IMR-90 (cell line): ENCODE data around the gene NTPCR. TPM values are rescaled to one million over a fixed set of nuclear protein-coding genes. Genes with fewer than 3 reads are reported as not detected.

Experiments used
- ATAC-seq: fragments of 200-7000 bp; cut with Tn5 transposase; 2 replicates; pipeline ENCODE4 v1.9.1; 2020; ENCODE audit warnings: low read depth, mild to moderate bottlenecking, moderate library complexity
- BruUV-seq: library from RNA; stranded (reverse); fragments of 400-500 nt; replicated peaks from 2 replicates; lab custom pipeline; 2021; lab: Mats Ljungman, UMichigan
- CTCF ChIA-PET: fragments of 300-600 bp; formaldehyde crosslinking; extraction: SDS; loops from one replicate; lab custom pipeline; 2021; ENCODE audit warnings: antibody characterized with exemption; lab: Yijun Ruan, JAX
- POLR2A ChIA-PET: fragments of 300-600 bp; sonication (Branson Sonifier 250); formaldehyde crosslinking; loops from one replicate; lab custom pipeline; 2022; ENCODE audit warnings: antibody characterized with exemption; ENCODE audit not compliant: unreplicated experiment; lab: Charles Lee
- DNase-seq: peaks from one replicate; pipeline ENCODE4 v3.0.0; 2013
- H2AFZ ChIP-seq: replicated peaks from 2 replicates; pipeline ENCODE3; 2013; ENCODE audit warnings: low read length, mild to moderate bottlenecking; ENCODE audit not compliant: poor library complexity
- H2AK5ac ChIP-seq: 2 replicates; pipeline ENCODE4 v1.6.1; 2013; ENCODE audit warnings: low read depth, low read length, inconsistent platforms
- H2AK9ac ChIP-seq: replicated peaks from 2 replicates; pipeline ENCODE3; 2013; ENCODE audit warnings: mild to moderate bottlenecking, low read depth, low read length, moderate library complexity; ENCODE audit not compliant: poor library complexity
- H2BK120ac ChIP-seq: 2 replicates; pipeline ENCODE4 v1.6.1; 2013; ENCODE audit warnings: low read depth, low read length, inconsistent platforms
- H2BK15ac ChIP-seq: 3 replicates; pipeline ENCODE4 v1.6.1; 2013; ENCODE audit warnings: low read depth, low read length, inconsistent platforms
- H2BK20ac ChIP-seq: 2 replicates; pipeline ENCODE4 v1.6.1; 2013; ENCODE audit warnings: low read depth, mild to moderate bottlenecking, inconsistent platforms, low read length, moderate library complexity
- H2BK5ac ChIP-seq: 2 replicates; pipeline ENCODE4 v1.6.1; 2013; ENCODE audit warnings: mild to moderate bottlenecking, low read depth, low read length, inconsistent platforms; ENCODE audit not compliant: poor library complexity, severe bottlenecking
- H3K14ac ChIP-seq: replicated peaks from 2 replicates; pipeline ENCODE4 v1.6.1; 2013; ENCODE audit warnings: low read depth, low read length, inconsistent platforms
- H3K18ac ChIP-seq: 2 replicates; pipeline ENCODE4 v1.6.1; 2013; ENCODE audit warnings: low read depth, low read length, control low read depth
- H3K23ac ChIP-seq: 2 replicates; pipeline ENCODE4 v1.6.1; 2013; ENCODE audit warnings: low read depth, low read length, inconsistent platforms
- H3K27ac ChIP-seq: 2 replicates; pipeline ENCODE4 v1.5.1; 2013; ENCODE audit warnings: mild to moderate bottlenecking, control low read depth, low read length; ENCODE audit not compliant: insufficient read depth
- H3K27me3 ChIP-seq: 2 replicates; pipeline ENCODE4 v1.6.1; 2013; ENCODE audit warnings: low read length; ENCODE audit not compliant: control insufficient read depth, insufficient read depth
- H3K36me3 ChIP-seq: 2 replicates; pipeline ENCODE4 v1.6.1; 2013; ENCODE audit warnings: low read length, mixed read lengths; ENCODE audit not compliant: control insufficient read depth, insufficient read depth
- H3K4ac ChIP-seq: 2 replicates; pipeline ENCODE4 v1.6.1; 2013; ENCODE audit warnings: low read depth, low read length, inconsistent platforms
- H3K4me1 ChIP-seq: 2 replicates; pipeline ENCODE4 v1.6.1; 2013; ENCODE audit warnings: low read length, mixed read lengths; ENCODE audit not compliant: control insufficient read depth, insufficient read depth
- H3K4me2 ChIP-seq: 2 replicates; pipeline ENCODE4 v1.6.1; 2013; ENCODE audit warnings: low read depth, mild to moderate bottlenecking, control low read depth, low read length, moderate library complexity
- H3K4me3 ChIP-seq: 2 replicates; pipeline ENCODE4 v1.5.1; 2013; ENCODE audit warnings: low read depth, mild to moderate bottlenecking, control low read depth, low read length, moderate library complexity; ENCODE audit not compliant: insufficient read depth
- H3K56ac ChIP-seq: 2 replicates; pipeline ENCODE4 v1.6.1; 2013; ENCODE audit warnings: low read length, inconsistent platforms; ENCODE audit not compliant: insufficient read depth; ENCODE audit errors: extremely low read depth
- H3K79me1 ChIP-seq, 2 experiments: 2 replicates each; pipeline ENCODE4 v1.6.1; 2013; ENCODE audit warnings: low read length in 2 of 2, inconsistent platforms in 1 of 2, low read depth in 1 of 2
- H3K9ac ChIP-seq: 2 replicates; pipeline ENCODE4 v1.6.1; 2013; ENCODE audit warnings: low read depth, low read length, control low read depth
- H3K9me1 ChIP-seq: 2 replicates; pipeline ENCODE4 v1.6.1; 2013; ENCODE audit warnings: low read length, inconsistent platforms; ENCODE audit not compliant: insufficient read depth
- H3K9me3 ChIP-seq: 2 replicates; pipeline ENCODE4 v1.6.1; 2013; ENCODE audit warnings: low read length; ENCODE audit not compliant: control insufficient read depth, insufficient read depth
- H4K20me1 ChIP-seq: 2 replicates; pipeline ENCODE4 v1.6.1; 2013; ENCODE audit warnings: low read length, inconsistent platforms; ENCODE audit not compliant: insufficient read depth
- H4K5ac ChIP-seq: 2 replicates; pipeline ENCODE4 v1.6.1; 2013; ENCODE audit warnings: mild to moderate bottlenecking, low read depth, low read length, control low read depth
- H4K8ac ChIP-seq, 2 experiments: 2 replicates each; pipeline ENCODE4 v1.6.1; 2013; ENCODE audit warnings: low read depth in 2 of 2, low read length in 2 of 2, control low read depth in 1 of 2, inconsistent platforms in 1 of 2
- H4K91ac ChIP-seq: 2 replicates; pipeline ENCODE4 v1.6.1; 2013; ENCODE audit warnings: low read depth, low read length, inconsistent platforms; ENCODE audit not compliant: insufficient read depth
- CEBPB ChIP-seq: IDR thresholded peaks from 2 replicates; pipeline ENCODE4 v1.6.1; 2012; ENCODE audit warnings: low read depth, low read length, improper control_type of control experiment
- MXI1 ChIP-seq: IDR thresholded peaks from 2 replicates; pipeline ENCODE4 v1.6.1; 2012; ENCODE audit warnings: low read depth, mild to moderate bottlenecking, low read length, moderate library complexity, borderline replicate concordance
- POLR2A ChIP-seq: IDR thresholded peaks from 2 replicates; pipeline ENCODE4 v1.6.1; 2012; ENCODE audit warnings: mild to moderate bottlenecking, low read depth, low read length
- RCOR1 ChIP-seq: IDR thresholded peaks from 2 replicates; pipeline ENCODE4 v1.6.1; 2012; ENCODE audit warnings: mild to moderate bottlenecking, low read length, improper control_type of control experiment; ENCODE audit not compliant: insufficient replicate concordance
- WGBS, 2 experiments: methylation state at CpG; one replicate each; pipeline versions ENCODE4 v1.1.5 to v1.1.7; 2013; ENCODE audit warnings: missing lambda C conversion rate in 2 of 2; ENCODE audit not compliant: insufficient read length in 1 of 2; ENCODE audit errors: extremely low coverage in 2 of 2; 5-methylcytosine and 5-hydroxymethylcytosine counted together
- dilution Hi-C: fragments of 300-500 bp; cut with HindIII; formaldehyde crosslinking; loops from one replicate; pipeline ENCODE4 v1.14.3; 2018; ENCODE audit warnings: low sequenced_read_pairs; ENCODE audit not compliant: unreplicated experiment
- in situ Hi-C: fragments of 300-500 bp; cut with MboI; formaldehyde crosslinking; loops from 3 replicates; pipeline ENCODE4 v1.14.3; 2019; ENCODE audit warnings: low sequenced_read_pairs, inconsistent platforms, mixed read lengths
- intact Hi-C: fragments of 100-400 bp; cut with micrococcal nuclease; formaldehyde crosslinking; loops from 2 replicates; pipeline ENCODE4 v1.10.0; 2022
- polyA plus RNA-seq, 3 experiments: library from polyadenylated mRNA; depleted of rRNA; stranded (reverse); fragments of >200 nt; gene quantifications; 2 replicates each; pipeline ENCODE4 v1.2.3, GENCODE V29; 2012; ENCODE audit warnings: low replicate concordance in 1 of 3
- total RNA-seq: library from RNA; depleted of rRNA; stranded (reverse); fragments of >200 nt; gene quantifications from 2 replicates; pipeline ENCODE4 v1.2.3, GENCODE V29; 2012

Gene NTPCR
- total and polyA plus RNA-seq, 2 of the 4 experiments (the other 2 are of a cell fraction) = 13.3 to 16.5 TPM

GRCh38 chr1:232924874-232925273 lies 25.5 kb upstream of the NTPCR start:
- BruUV-seq = no TSS peak
- Histone ChIP-seq H4K8ac (no peak overlapping the region), H4K5ac (no peak overlapping the region), H3K4me1 (no peaks in the 10 kb centered on the region), H3K9ac (no peak overlapping the region), H3K4me2 (no peak overlapping the region), H3K23ac (no peak overlapping the region), H3K79me1 (no peaks in the 10 kb centered on the region), H2AK9ac (no peak overlapping the region), H4K91ac (no peak overlapping the region), H3K27me3 (peaks cover 2% of the 10 kb centered on the region; the same call in 1 of the 2 replicates), H3K36me3 (no peaks in the 10 kb centered on the region), H2BK15ac (no peak overlapping the region), H4K20me1 (no peaks in the 10 kb centered on the region), H3K27ac (no peak overlapping the region), H2AK5ac (no peak overlapping the region), H2BK120ac (no peak overlapping the region), H3K4ac (no peak overlapping the region), H3K4me3 (no peak overlapping the region), H3K9me3 (no peaks in the 10 kb centered on the region), H3K14ac (no peak overlapping the region), H2BK20ac (no peak overlapping the region), H2BK5ac (no peak overlapping the region), H3K9me1 (0 out of 2 replicates have a peak, but pooled peaks cover 3% of the 10 kb centered on the region), H3K56ac (no peak overlapping the region), H2AFZ (no peak overlapping the region), H3K18ac (no peak overlapping the region)
- dilution Hi-C loops = loop anchor here (25.0 kb wide), 1 partner anchor 88 kb away; no protein-coding TSS in a partner anchor
- ATAC-seq (no peak), DNase-seq (no peak)
- WGBS, 2 experiments = no CpG with 5 or more reads among the region's 3 CpGs
- in situ Hi-C loops = no loop called here
- intact Hi-C loops = no loop called here
- ChIA-PET CTCF (no interaction called here), POLR2A (no interaction called here)
- TF ChIP-seq POLR2A (no peak), CEBPB (no peak), RCOR1 (no peak), MXI1 (no peak)
